ENCODE data around the gene LITAF.
"Not testable (repeated sequence)": the region's sequence is repeated elsewhere in the genome, so short reads cannot be mapped to it uniquely, and the experiment has no call there.

LITAF gene

DNA sequence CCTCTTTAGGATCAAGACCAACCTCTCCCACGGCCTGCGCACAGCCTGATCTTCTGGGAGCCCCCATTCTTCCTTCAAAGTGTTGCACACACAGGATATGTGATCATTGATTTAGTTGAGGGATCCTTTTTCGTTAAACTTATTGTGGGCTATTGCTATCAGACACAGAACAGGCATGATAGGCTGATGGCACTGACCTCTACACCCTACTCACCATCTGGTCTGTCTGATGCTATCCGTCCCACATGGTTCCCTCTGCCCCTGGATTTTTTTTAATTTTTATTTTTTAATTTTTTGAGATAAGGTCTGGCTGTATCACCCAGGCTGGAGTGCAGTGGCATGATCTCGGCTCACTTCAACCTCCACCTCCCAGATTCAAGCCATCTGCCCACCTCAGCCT lies 19.2 kb upstream of the LITAF start:
- Histone ChIP-seq H3K4me3 (ENCODE audit: low read length) (no peak overlapping the region), H3K27me3 (ENCODE audit: control insufficient read depth, insufficient read depth, low read length) (peaks cover 67% of the 10 kb centered on the region), H3K9me3 (replicated peaks; ENCODE audit: low read length) (no peaks in the 10 kb centered on the region), H3K4me2 (ENCODE audit: low read length) (no peak overlapping the region), H3K4me1 (ENCODE audit: control insufficient read depth, insufficient read depth, low read length) (no peaks in the 10 kb centered on the region), H3K9ac (ENCODE audit: low read depth, low read length) (no peak overlapping the region), H3K36me3 (ENCODE audit: insufficient read depth, low read length) (no peaks in the 10 kb centered on the region)

DNA sequence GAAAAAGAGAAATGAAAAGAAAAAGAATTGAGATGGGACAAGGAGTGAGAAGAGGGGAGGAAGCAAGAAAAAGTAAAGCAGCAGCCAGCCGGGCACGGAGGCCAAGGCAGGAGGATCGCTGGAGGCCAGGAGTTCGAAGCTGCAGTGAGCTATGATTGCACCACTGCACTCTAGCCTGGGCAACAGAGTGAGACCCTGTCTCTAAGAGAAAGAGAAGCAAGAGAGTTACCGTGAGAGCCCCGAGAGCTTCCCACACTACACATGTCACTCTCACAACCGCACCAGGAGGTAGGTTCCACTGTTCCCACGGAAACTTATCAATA lies 18.8 kb upstream of the LITAF start:
- Histone ChIP-seq H3K4me2 (ENCODE audit: low read length) (no peak overlapping the region), H3K36me3 (ENCODE audit: insufficient read depth, low read length) (no peaks in the 10 kb centered on the region), H3K27me3 (ENCODE audit: control insufficient read depth, insufficient read depth, low read length) (peaks cover 65% of the 10 kb centered on the region), H3K9ac (ENCODE audit: low read depth, low read length) (no peak overlapping the region), H3K9me3 (replicated peaks; ENCODE audit: low read length) (no peaks in the 10 kb centered on the region), H3K4me3 (ENCODE audit: low read length) (no peak overlapping the region), H3K4me1 (ENCODE audit: control insufficient read depth, insufficient read depth, low read length) (no peaks in the 10 kb centered on the region)

DNA sequence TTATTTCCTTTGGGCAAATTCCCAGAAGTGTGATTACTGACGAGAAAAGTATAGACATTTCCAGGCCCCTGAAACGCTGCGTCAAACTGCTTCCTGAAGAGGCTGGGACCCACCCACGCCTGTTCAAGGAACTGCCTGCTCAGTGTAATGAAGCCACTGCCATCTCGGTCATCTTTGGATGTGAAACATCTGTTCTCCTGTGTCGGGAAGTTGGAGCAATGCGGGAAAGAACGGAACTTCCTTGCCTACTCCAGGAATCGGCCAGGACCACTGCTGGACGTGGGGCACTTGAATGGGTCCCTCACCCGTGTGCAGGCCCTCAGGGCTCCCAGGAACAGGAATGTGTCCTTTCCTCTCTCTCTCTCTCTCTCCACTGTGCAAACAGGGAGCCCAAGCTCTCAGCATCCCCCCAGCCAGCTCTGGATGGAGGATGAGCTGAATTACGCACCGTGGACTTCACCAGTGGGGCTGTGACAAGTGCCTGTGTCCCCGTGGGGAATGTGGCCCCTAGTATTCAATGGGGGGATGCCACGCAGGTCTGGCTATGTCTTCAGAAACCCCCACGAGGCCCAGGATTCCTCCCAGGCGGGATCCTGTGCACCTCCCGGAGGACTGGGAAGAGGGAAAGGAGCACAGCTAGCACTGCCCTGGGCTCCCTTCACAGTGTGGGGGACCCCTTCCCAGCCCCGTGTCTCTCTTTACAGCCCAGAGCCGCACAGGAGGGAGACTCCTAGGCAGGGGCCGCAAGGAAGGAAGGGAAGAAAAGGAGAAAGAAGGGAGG lies 18.3 kb upstream of the LITAF start:
- Histone ChIP-seq H3K9me3 (replicated peaks; ENCODE audit: low read length) (no peaks in the 10 kb centered on the region), H3K4me2 (ENCODE audit: low read length) (no peak overlapping the region), H3K9ac (ENCODE audit: low read depth, low read length) (no peak overlapping the region), H3K4me3 (ENCODE audit: low read length) (no peak overlapping the region), H3K27me3 (ENCODE audit: control insufficient read depth, insufficient read depth, low read length) (peaks cover 62% of the 10 kb centered on the region), H3K4me1 (ENCODE audit: control insufficient read depth, insufficient read depth, low read length) (no peaks in the 10 kb centered on the region), H3K36me3 (ENCODE audit: insufficient read depth, low read length) (no peaks in the 10 kb centered on the region)

DNA sequence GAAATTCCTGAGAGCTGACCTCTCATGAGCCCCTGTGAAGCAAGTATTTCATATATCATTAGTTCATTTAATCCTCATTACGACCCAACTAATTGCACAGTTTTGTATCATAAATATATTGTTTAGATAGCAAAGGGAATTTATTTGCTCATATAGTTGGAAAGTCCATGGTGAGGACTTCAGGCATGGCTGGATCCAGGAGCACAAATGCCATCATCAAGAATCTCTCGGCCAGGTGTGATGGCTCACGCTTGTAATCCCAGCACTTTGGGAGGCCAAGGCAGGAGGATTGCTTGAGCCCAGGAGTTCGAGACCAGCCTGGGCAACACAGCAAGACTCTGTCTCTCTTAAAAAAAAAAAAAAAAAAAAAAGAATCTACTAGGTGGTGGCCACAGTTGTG lies 17.6 kb upstream of the LITAF start:
- not testable (repeated sequence) for H3K9me3 ChIP-seq (replicated peaks; ENCODE audit: low read length); H3K4me2 ChIP-seq (ENCODE audit: low read length); H3K36me3 ChIP-seq (ENCODE audit: insufficient read depth, low read length); H3K4me3 ChIP-seq (ENCODE audit: low read length); H3K9ac ChIP-seq (ENCODE audit: low read depth, low read length); H3K4me1 ChIP-seq (ENCODE audit: control insufficient read depth, insufficient read depth, low read length)
- H3K27me3 ChIP-seq (ENCODE audit: control insufficient read depth, insufficient read depth, low read length) = peaks cover 59% of the 10 kb centered on the region

DNA sequence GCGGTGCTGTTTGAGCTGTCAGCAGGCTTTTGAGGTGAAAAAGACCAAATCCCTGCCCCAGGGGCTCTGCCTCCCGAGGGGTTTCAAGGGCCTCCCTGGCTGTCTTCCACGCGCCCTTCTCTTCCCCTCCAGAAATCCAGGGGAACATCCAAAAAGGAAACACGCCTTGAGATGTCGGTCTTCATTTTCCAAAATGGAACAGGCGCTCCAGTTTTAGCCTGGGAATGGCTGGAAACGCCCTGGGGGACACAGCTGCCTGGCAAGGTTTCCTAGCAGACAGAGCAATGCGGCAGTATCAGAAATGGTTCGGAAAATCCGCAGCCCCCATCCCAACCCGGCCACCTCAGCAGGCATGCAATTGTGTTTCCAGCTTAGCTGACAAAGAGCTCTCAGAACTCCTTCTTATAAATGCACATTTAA lies 16.6 kb upstream of the LITAF start:
- H3K4me1 ChIP-seq (ENCODE audit: control insufficient read depth, insufficient read depth, low read length) = no peaks in the 10 kb centered on the region

DNA sequence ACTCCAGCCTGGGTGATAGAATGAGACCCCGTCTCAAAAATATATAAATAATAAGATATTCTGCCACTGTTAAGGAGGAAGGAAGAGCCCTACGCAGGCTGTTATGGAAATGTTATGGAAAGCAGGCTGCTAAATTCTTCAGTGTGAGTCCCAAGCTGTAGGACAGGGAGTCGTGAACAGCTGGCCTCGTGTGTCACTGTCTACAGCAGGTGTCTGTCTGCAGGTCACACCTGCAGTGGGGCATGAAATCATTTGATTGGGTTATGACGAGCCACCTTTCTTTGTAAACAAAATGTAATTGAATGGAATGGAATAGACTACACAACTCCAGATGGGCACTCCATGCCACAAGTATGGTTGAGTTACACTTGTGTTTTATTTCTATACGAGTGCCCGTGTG lies 15.6 kb upstream of the LITAF start:
- H3K9me3 ChIP-seq (replicated peaks; ENCODE audit: low read length) = no peaks in the 10 kb centered on the region
- no peak overlapping the region for H3K4me2 ChIP-seq (ENCODE audit: low read length)
- peaks cover 2% of the 10 kb centered on the region for H3K4me1 ChIP-seq (ENCODE audit: control insufficient read depth, insufficient read depth, low read length)
- H3K9ac ChIP-seq (ENCODE audit: low read depth, low read length) = no peak overlapping the region
- peaks cover 45% of the 10 kb centered on the region for H3K27me3 ChIP-seq (ENCODE audit: control insufficient read depth, insufficient read depth, low read length)
- no peaks in the 10 kb centered on the region for H3K36me3 ChIP-seq (ENCODE audit: insufficient read depth, low read length)
- no peak overlapping the region for H3K4me3 ChIP-seq (ENCODE audit: low read length)

More for the DNA sequence above, 16.6 kb upstream of the LITAF start:
- Histone ChIP-seq H3K9ac (ENCODE audit: low read depth, low read length) (no peak overlapping the region), H3K4me3 (ENCODE audit: low read length) (no peak overlapping the region), H3K4me2 (ENCODE audit: low read length) (no peak overlapping the region), H3K27me3 (ENCODE audit: control insufficient read depth, insufficient read depth, low read length) (peaks cover 55% of the 10 kb centered on the region), H3K36me3 (ENCODE audit: insufficient read depth, low read length) (no peaks in the 10 kb centered on the region), H3K9me3 (replicated peaks; ENCODE audit: low read length) (no peaks in the 10 kb centered on the region)

DNA sequence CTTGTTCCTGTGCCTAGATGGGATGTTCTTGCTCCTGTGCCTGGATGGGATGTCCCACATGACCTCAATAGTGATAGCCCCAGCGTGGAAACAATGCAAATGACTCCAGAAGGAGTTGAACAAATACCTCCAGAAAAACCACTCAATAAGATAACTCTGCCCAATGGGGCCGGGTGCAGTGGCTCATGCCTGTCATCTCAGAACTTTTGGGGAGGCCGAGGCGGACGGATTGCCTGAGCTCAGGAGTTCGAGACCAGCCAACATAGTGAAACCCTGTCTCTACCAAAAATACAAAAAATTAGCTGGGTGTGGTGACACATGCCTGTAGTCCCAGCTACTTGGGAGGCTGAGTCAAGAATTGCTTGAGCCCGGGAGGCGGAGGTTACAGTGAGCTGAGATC lies 15.2 kb upstream of the LITAF start:
- H3K4me2 ChIP-seq (ENCODE audit: low read length) = no peak overlapping the region
- no peaks in the 10 kb centered on the region for H3K36me3 ChIP-seq (ENCODE audit: insufficient read depth, low read length)
- peaks cover 6% of the 10 kb centered on the region for H3K4me1 ChIP-seq (ENCODE audit: control insufficient read depth, insufficient read depth, low read length)
- no peak overlapping the region for H3K4me3 ChIP-seq (ENCODE audit: low read length)
- no peak overlapping the region for H3K9ac ChIP-seq (ENCODE audit: low read depth, low read length)
- H3K27me3 ChIP-seq (ENCODE audit: control insufficient read depth, insufficient read depth, low read length) = peaks cover 41% of the 10 kb centered on the region
- no peaks in the 10 kb centered on the region for H3K9me3 ChIP-seq (replicated peaks; ENCODE audit: low read length)

DNA sequence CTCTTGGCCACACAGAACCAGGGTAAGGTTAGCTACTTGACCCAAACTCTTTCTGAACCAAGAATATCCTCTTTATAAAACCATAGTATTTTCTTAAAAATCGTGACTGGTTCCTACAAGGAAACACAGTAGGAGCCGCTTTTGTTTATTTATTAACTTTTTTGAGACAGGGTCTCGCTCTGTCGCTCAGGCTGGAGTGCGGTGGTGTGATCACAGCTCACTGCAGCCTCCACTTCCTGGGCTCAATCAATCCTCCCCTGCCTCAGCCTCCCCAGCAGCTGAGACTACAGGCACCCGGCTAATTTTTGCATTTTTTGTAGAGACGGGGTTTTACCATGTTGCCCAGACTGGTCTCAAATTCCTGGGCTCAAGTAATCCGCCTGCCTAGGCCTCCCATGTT lies 14.7 kb upstream of the LITAF start:
- H3K4me1 ChIP-seq (ENCODE audit: control insufficient read depth, insufficient read depth, low read length) = peaks cover 7% of the 10 kb centered on the region
- H3K4me2 ChIP-seq (ENCODE audit: low read length) = no peak overlapping the region
- no peak overlapping the region for H3K4me3 ChIP-seq (ENCODE audit: low read length)
- no peaks in the 10 kb centered on the region for H3K36me3 ChIP-seq (ENCODE audit: insufficient read depth, low read length)
- no peaks in the 10 kb centered on the region for H3K9me3 ChIP-seq (replicated peaks; ENCODE audit: low read length)
- peaks cover 39% of the 10 kb centered on the region for H3K27me3 ChIP-seq (ENCODE audit: control insufficient read depth, insufficient read depth, low read length)
- no peak overlapping the region for H3K9ac ChIP-seq (ENCODE audit: low read depth, low read length)

DNA sequence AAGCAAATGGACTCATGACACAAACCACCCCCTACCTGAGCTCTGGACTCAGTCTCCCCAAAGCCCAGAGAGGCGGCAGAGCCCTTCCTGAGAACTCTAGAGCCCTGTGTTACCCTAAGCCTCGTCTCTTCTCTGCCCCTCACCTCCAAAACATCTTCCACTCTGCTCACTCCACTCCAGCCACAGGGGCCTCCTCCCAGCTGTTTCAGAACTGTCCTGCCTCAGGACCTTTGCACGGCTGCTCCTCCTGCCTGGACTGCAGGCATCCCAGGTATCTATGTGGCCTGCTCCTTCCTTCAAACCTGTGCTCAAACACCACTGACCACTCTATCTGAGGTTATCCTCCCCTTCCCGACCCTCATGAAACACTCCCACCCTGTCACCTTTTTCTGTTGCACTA lies 12.9 kb upstream of the LITAF start:
- peaks cover 31% of the 10 kb centered on the region for H3K27me3 ChIP-seq (ENCODE audit: control insufficient read depth, insufficient read depth, low read length)
- peaks cover 7% of the 10 kb centered on the region for H3K4me1 ChIP-seq (ENCODE audit: control insufficient read depth, insufficient read depth, low read length)
- no peaks in the 10 kb centered on the region for H3K36me3 ChIP-seq (ENCODE audit: insufficient read depth, low read length)
- H3K4me3 ChIP-seq (ENCODE audit: low read length) = no peak overlapping the region
- no peaks in the 10 kb centered on the region for H3K9me3 ChIP-seq (replicated peaks; ENCODE audit: low read length)
- no peak overlapping the region for H3K4me2 ChIP-seq (ENCODE audit: low read length)
- no peak overlapping the region for H3K9ac ChIP-seq (ENCODE audit: low read depth, low read length)

DNA sequence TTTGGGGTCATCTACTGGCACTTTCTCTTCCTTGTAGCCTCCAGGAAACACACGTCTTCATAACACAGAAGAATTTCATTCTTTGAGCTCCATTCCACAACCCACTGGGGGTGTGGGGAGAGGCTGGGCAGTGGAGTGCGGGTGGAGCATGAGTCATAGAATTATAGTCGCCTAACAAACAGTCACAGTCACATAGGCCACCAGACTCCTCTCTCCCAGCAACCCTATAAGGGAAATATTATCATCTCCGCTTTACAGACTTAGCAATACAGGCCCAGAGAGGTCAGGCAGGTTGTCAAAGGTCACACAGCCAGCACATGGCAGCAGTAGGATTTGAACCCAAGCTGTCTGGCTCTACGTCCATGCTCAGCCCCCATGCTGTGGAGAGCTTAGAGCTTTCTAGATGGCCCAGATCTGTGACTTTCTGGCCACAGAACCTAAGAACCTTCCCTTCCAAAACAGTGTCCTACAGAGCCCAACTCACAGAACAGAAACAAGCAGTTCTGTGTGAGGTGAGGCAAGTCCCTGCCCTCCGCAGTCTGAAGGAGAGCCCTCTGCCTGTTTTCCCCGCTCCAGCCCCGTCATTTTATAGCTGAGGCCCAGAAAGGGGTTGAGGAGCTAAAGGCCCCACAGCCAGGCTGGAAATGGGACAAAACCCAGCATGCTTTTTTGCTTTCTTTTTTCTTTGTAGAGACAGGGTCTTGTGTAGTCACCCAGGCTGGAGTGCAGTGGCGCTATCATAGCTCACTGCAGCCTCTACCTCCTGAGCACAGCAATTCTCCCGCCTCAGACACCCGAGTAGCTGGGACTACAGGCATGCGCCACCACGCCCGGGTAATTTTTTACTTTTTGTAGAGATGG lies 10.7 kb upstream of the LITAF start:
- Histone ChIP-seq H3K4me1 (ENCODE audit: control insufficient read depth, insufficient read depth, low read length) (peaks cover 7% of the 10 kb centered on the region), H3K4me2 (ENCODE audit: low read length) (no peak overlapping the region), H3K4me3 (ENCODE audit: low read length) (no peak overlapping the region), H3K9me3 (replicated peaks; ENCODE audit: low read length) (no peaks in the 10 kb centered on the region), H3K9ac (ENCODE audit: low read depth, low read length) (no peak overlapping the region), H3K36me3 (ENCODE audit: insufficient read depth, low read length) (no peaks in the 10 kb centered on the region), H3K27me3 (ENCODE audit: control insufficient read depth, insufficient read depth, low read length) (peaks cover 22% of the 10 kb centered on the region)

DNA sequence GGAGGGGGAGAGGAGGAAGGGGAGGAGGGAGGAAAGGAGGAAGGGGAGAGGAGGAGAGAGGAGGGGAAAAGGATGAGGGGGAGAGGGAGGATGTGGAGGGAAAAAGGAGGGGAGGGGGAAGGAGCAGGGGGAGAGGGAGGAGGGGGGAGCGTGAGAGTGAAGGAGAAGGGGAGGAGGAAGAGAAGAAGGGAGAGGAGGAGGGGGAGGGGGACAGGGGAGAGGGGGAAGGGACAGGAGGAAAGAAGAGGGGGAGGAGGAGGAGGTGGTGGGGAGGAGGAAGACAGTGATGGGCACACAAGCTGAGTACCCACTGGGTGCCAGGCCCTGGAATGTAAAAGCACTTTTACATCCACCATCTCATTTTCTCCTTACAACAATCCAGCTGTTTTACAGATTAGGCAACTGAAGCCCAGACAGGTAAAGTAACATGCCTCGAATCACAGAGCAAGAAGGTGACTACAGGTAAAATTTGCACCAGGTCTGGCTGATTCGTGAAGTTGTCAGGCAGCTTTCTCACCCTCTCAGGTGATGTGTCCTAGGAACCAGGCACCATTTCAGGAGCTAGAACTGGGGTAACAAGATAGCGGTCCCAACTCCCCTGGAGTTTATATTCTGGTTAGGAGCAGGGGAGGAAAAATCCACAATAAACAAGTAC lies 10.0 kb upstream of the LITAF start:
- Histone ChIP-seq H3K4me3 (ENCODE audit: low read length) (no peak overlapping the region), H3K9ac (ENCODE audit: low read depth, low read length) (no peak overlapping the region), H3K4me2 (ENCODE audit: low read length) (no peak overlapping the region)

More for the DNA sequence above, 10.0 kb upstream of the LITAF start:
- Histone ChIP-seq H3K27me3 (ENCODE audit: control insufficient read depth, insufficient read depth, low read length) (peaks cover 17% of the 10 kb centered on the region), H3K9me3 (replicated peaks; ENCODE audit: low read length) (no peaks in the 10 kb centered on the region), H3K4me1 (ENCODE audit: control insufficient read depth, insufficient read depth, low read length) (peaks cover 7% of the 10 kb centered on the region), H3K36me3 (ENCODE audit: insufficient read depth, low read length) (no peaks in the 10 kb centered on the region)
